ENCODE results near the gene ACOXL.

ACOXL gene

DNA sequence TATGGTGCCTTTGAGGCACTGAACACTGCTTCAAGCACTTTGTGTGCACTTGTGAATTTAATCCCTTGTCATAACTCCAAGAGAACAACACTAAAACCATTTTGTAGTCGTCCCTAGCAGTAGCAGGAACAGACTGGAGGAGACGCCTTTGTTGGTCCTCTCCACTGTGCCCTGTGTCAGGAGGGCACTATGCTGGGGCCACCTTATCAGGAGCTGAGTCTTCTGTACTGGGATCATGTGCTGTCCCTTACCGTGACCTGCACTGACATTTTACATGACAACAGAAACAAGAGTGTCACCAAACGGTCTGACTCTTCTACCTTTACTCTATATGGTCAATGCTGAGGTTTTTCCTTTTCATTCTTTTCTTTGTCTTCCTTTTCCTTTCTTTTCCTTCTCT is 62.0 kb downstream of the ACOXL start:
- DNase-seq (ENCODE audit: low spot score) = no peak

DNA sequence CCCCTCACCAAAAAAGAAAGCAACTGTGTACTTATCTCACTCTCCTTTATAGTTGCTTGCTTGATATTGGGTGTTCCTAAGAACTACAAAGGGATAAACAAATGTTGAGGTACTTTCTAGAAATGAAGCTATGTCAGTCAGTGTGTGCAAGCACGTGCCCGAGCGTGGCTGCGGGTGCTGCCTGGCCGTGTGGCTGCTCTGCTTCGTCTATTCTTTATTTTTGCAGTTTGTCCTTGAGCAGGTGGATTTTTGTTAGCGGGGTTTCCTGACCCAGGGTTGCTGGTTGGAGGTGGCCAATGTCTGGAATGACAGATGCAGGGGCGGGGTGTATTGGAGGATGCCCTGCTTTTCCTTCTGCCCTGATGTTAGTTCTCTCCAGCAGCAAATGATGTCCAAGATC is 62.6 kb downstream of the ACOXL start:
- no peak for DNase-seq (ENCODE audit: low spot score)

DNA sequence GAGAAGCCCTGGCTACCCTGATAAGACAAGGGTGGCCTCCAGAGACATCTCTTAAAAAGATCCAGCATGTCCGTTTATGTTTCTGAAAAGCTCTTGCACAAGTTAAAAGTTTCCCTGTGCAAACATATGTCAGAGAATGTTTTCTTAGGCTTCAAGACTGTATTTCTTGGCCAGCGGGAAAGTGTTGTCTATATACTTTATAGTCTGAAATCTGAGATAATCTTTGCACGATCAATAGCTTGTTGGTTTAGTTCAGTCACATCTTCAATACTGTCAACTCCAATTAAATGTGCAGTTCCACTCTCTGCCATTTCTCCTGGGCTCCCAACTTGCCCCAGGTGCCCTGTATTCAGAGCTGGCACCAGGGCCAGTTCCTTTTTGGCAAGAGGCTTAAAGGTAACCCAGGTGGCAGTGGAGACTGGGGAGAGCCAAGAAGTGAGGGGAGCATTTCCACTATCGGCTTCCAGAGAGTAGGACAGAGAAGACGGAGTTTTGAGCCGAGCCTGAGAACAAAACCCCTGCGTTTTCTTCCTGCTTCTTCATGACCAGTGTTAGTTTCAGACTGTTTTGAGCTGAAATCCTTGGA is 64.4 kb downstream of the ACOXL start:
- no peak for DNase-seq (ENCODE audit: low spot score)

DNA sequence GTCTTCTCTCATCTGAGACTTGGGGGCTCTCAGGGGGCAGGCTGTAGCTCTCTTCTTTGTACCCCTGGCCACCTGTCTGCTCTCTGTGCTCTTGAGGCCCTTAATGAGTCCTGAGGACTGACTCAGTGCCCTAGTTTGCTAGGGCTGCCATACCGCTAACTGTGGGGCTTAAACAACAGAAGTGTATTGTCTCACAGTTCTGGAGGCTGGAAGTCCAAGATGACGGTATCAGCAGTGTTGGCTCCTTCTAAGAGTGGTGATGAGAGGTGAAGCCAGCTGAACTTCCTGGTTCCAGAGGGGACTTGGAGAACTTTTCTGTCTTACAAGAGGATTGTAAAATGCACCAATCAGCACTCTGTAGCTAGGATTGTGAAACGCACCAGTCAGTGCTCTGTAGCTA is 67.0 kb downstream of the ACOXL start:
- DNase-seq (ENCODE audit: low spot score) = no peak

DNA sequence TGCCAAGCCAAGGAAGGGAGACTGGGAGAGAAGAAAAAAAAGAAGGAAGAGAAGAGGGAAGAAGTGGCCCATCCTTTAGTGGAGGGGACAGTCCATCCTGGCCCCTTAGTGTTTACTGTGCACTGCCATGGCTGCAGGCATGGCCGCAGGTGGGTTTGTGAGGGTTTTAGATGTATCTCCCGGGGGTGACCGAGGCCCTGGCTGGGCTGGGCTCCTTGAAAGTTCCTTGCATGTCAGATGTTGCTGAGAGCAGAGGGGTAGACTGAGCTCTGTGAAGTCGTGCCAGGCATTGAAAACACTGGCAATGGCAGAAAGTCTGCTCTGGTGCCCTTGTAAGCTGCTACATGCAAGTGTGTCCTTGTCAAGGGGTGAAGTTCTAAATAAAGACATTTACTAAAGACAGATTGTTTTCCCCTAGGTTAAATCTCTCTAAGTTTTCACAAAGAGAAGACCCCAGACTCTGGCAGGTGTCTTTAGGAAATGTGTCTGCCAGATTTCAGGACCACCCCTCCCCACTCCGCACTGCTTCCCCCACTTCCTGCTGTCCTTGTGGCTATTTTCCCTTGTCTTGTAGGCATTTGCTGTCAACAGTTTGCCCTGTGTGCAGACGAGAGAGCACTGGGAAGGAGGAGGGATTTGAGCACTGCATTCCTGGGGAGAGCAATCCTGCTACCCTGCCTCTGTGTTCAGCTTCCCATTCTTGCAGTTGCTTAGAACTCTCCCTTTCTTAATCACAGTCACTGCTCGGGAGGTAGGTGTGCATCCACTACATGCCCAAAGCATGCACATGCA is 68.4 kb downstream of the ACOXL start:
- DNase-seq (ENCODE audit: low spot score) = no peak

DNA sequence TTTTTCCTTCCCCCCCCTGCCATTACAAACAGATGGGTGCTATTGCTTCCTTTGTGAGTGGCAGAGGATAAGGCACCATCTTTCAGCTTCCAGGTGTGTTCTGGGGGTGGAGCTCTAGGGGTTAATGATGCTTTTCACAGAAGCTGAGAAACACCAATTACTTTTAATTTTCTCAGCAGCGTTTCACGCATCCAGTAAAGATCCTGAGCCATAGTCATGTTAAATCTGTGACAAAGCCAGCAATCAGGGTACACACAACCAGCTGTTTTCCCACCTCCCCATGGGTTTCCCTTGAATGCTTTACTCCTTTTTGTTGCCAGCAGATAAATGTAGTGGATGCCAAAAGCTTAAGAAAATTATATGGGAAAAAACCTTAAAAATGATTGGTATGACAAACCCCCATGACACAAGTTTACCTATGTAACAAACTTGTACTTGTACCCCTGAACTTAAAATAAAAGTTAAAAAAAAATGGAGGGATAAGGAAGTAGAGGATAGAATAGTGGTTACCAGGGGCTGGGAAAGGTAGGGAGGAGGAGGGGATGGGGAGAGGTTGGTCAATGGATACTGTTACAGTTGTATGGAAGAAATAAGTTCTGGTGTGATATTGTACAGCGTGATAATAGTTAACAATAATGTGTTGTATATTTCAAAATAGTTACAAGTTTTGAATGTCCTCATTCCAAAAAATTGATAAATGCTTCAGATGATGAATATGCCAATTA is 70.0 kb downstream of the ACOXL start:
- no peak for DNase-seq (ENCODE audit: low spot score)

DNA sequence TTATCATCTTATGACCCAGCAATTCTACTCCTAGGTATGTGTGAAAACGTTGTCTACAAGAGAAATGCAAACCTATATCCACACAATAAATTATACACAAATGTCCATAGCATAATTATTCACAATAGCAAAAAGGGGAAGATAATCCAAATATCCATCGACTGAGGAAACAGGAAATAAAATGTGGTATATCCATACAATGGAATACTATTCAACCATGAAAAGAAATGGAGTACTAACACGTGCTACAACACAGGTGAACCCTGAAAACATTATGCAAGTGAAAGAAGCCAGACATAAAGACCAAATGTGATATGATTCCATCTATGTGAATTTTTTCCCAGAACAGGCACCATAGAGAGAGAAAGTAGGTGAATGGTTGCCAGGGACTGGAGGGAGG is 72.1 kb downstream of the ACOXL start:
- no peak for DNase-seq (ENCODE audit: low spot score)

DNA sequence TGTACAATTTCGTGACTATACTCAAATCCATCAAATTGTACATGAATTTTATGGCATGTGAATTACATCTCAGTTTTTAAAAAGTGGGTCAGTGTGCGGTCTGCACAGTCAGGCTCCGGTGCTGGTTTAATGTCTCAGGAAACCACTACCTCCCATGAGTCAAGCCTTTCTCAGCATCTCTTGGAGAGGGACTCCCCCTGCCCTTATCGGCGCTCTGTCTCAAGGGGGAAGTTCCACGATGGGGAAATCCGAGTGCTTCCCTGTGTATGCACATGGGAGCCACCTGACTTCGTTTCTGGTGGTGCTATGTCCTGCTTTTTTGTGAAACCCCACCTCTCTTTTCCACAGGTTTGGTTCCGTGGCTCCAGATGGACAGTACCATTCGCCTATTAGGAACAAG is 72.5 kb downstream of the ACOXL start:
- DNase-seq (ENCODE audit: low spot score) = no peak

DNA sequence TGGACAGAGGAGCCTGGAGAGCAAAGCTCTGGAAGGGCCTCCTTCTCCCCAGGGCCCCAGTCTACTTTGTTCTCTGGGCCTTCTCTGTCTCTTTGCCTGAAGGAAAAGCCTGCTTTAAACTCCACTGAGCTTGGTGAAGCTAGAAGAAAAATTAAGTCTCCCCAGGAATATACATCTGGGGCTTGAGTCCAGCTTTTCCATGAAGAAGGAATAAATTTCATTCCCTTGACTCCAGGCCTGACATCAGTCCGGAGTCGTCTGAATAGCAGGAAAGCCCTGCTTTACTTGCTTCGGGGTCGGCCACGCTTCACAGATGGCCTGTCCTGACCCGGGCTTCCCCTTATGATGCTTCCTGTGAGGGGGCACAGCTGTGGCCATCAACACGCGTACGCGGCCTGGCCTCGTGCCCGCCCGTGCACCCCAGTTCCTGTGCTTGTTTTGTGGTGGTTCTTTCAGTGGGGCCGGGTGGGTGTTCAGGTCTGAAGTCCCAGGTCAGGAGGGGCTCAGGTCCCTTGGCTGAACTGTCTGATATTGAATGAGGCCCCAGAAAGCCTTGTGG is 73.6 kb downstream of the ACOXL start:
- DNase-seq (ENCODE audit: low spot score) = no peak

DNA sequence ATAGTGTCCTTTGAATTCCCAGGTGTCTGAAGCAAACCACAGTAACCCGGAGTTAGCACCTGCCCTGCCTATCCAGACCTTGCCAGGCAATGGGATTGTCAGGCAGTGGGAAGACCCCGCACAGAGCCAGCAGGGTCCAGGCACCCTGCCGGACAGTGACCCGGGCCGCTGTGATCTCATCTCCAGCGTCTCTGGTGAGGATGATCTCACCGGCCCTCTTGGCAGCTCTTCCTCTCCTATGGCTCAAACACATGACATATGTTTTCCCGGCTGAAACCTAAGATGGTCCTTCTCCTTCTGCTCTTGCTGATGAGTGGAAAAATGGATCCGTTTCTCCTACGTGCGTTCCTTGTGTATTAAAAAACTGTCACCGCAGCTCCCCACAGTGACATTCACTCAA is 75.1 kb downstream of the ACOXL start:
- DNase-seq (ENCODE audit: low spot score) = no peak

DNA sequence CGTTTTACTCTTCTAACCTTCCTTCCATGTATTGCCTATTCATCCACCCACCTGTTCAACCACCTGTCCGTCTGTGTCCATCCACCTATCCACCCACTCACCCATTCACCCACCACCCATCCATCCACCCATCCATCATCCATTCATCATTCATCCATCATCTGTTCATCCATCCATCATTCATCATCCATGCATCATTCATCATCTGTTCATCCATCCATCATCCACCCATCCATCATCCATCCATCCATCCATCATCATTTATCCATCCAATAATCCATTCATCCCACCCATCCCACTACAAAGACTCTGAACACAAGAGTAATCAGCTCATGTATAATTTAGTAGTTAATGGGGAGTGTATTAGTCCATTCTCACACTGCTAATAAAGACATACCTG is 78.0 kb downstream of the ACOXL start:
- DNase-seq (ENCODE audit: low spot score) = no peak

DNA sequence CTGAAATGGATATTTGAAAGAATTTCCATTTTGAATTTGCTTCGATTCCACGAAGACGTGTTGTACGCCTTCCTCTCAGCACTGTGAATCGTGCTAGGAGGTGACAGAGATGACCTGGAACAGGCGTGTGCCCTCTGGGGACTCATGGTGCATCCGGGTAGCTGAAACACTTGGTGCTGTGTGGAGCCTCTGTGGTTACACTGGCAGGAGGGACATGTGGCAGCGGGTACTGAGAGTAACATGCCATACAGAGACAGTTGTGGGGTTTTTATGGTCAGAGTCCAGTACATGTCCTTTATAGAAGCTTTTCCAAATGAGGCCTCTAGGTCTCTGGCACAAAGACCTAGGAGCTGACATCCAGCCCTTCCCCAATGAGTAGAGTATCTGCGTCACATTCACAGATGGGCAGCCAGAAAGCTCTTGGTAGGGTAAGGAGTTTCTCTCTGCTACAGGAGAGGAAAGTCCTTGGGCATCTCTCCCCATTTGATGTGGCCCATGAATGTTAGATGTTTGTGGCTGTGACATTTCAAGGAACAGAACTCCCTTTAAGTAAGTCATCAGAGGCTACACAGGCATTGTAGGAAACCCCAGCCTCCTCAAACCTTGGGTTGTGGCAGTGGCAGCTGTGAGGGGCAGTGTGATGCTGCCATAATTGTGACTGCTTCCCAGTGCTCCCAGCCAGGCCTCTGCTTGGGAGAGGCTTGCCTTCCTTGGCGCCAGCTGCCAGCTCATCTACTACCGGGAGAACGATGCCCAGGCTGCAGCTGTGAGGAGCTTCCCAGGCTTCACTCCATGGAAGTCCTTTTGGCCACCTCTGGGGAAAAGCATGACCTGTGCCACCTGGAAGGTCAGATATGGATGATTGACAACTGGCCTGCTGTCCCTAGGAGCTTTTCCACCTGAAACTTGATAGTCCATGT is 80.6 kb downstream of the ACOXL start:
- no peak for DNase-seq (ENCODE audit: low spot score)

DNA sequence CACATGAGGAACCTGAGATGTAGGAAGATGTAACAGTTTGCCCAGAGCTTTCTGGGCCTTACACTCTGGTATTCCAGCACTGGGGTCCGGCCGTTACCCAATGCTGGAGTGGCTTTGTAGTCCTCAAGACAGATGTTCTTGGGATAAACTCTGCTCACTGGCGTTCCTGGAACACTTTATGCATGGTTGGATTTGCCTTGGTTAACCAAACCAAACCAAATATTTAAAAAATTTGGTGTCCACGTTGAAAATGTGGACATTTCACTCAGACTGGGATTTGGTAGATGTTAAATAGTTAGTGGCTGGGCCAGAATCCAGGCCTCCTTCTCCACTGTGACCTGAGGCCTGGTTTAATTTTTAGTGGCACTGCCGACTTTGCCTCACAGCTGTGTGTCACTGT is 81.5 kb downstream of the ACOXL start:
- no peak for DNase-seq (ENCODE audit: low spot score)

DNA sequence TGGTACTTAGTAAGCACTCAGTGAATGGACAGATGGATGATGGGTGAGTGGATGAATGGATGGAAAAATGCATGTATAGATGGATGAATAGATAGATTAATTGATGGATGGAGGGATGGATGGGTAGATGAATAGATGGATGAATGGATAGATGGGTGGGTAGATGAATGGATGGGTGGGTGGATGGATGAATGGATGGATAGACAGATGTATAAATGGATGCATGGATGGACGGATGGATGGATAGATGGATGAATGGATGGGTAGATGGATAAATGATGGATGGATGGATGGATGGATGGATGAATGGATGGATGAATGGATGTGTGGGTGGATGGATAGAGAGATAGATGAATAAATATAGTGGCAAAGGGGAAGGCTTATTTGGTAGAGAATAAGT is 83.6 kb downstream of the ACOXL start:
- no peak for DNase-seq (ENCODE audit: low spot score)

DNA sequence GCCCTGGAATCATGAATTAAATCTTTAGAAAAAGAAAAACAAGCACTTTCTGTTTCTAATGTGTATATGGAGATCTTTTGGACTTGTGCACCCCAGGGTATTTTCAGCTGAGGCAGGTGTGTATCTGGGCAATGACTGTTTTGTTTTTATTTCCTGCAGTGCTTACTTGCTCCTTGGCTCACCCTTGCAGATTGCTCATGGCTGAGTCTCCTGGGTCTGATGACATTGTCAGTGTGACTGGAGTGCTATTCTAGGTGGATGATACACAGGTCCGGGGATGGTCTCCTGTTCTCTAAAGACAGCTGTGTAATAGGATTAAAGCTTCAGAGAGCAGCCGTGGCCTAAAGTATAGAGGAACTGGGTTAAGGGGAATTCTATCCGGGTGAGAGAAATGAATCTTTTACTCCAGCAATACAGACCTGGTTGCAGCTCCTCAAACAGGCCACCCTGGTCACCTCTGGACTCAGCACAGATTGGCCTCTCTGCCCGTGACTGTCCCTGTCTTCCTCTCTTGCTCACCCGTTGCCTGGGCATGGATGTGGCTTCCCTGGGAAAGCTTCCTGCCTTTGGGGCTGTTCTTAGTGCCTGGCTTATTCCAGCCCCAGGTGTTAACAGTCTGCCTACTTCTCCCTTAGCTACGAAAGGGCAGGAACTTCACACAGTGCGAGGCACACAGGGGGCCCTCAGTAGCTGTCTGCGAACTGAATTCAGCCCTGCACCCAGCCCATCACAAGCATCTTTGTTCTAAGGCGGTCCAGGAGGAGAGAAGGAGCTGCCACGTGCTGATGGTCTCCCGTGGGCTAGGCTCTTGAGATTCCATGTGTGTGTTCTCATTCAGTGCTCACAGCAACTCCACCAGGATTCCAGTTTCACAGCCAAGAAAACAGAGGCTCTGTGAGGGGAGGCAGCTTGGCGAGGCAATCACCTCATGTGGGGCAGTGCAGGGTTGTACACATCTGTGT is 84.3 kb downstream of the ACOXL start:
- DNase-seq (ENCODE audit: low spot score) = no peak

DNA sequence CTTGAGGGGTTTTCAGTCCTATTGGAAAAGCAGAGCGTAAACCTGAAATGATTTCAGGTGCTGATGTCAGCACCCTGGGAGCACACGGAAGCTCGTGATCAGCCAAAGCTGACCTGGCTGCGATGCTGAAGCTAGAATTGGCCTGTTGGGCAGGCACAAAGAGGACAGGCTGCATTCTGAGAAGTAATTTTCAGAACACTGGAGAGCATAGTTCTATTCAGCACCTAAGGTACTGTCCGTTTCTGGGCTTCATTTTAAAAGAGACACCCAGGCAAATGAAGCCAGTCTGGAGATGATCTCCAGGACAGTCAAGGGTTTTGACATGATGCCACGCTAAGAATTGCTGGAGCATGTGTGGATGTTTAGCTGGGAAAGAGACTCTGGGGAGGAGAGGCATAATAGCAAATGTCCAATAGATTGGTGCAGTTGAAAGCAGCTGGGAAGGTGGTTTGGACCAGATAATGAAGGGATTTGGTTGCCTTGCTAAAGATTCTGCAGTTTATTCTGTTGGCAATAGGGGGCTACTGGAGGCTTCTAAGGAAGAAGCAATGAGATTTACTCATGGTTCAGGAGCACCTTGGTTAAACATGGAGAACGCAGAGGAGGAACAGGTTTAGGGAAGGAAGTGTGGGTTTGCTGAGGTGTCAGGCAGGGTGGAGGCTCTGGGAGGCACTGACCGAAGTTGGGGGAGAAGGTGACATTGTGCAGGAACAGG is 86.6 kb downstream of the ACOXL start:
- no peak for DNase-seq (ENCODE audit: low spot score)

DNA sequence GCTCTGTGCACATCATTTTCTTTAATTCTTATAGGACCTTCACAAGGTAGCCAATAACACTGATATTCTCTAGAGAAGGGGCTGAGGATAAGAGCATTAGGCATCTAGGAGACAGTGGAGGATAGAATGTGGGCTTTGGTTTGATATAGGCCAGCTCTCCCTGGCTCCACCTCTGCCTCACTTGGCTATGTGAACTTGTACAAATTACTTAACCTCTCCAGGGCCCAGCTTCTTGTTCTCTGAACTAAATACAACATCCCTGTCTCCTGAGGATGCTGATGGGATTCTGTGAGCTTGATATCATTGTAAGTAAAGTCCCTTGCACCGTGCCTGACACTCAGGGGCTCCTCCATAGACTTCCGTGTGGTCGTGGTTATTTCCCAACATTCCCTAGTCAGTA is 87.3 kb downstream of the ACOXL start:
- DNase-seq (ENCODE audit: low spot score) = no peak

DNA sequence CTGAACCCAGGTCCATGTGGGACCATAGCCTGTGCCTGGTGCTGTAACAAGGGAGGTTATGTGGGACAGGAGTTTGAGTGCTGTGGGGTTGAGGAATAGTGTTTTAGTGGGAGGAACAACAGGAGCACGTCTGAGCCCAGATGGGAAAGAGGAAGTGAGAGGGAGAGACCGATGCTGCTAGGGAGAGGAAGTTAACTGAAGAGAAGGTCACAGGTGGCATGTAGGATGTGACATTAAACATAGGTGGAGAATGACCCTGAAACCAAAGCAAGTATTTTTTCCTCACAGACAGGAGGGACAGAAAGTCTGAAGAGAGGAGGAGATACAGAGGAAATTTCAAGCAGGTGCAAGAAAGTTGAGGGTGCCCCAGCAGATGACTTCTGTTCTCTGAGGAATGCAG is 87.8 kb downstream of the ACOXL start:
- no peak for DNase-seq (ENCODE audit: low spot score)

DNA sequence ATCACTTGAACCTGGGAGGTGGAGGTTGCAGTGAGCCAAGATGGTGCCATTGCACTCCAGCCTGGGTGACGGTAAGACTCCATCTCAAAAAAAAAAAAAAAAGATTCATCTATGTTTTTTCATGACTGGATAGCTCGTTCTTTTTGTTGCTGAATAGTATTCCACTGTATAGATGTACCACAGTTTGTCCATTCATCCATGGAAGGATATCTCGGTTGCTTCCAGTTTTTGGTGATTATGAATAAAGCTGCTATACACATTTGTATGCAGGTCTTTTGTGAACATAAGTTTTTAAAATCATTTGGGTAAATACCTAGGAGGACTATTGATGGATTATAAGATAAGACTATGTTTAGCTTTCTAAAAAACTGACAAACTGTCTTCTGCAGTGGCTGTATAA is 90.8 kb downstream of the ACOXL start:
- DNase-seq (ENCODE audit: low spot score) = no peak

DNA sequence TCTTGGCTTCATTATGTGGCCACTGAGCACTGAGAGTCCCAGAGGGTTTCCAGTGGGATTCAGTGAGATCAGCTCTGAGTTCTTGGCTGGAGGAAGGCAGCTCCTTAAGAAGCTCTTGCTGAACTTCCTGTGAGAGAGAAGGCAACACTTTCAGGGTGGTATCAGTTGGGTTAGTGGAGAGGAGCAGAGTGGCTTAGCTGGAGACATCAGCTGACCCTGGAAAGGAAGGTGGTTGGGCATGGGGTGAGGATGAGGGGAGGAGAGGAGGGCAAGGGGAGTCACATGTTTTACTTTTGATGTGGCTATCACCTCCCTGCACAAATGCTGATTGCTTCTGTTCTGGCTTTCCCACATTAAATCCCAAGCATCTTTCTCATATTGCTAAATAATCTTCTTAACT is 95.1 kb downstream of the ACOXL start:
- DNase-seq (ENCODE audit: low spot score) = no peak

Measured in LoVo (cell line).